ENCODE results near the gene OLFML2B. TPM values are rescaled to one million over a fixed set of nuclear protein-coding genes. Genes with fewer than 3 reads are reported as not detected.

Gene OLFML2B
- total and polyA plus RNA-seq, 2 of the 4 experiments (the other 2 are of a cell fraction): 0.36 to 0.74 TPM

DNA sequence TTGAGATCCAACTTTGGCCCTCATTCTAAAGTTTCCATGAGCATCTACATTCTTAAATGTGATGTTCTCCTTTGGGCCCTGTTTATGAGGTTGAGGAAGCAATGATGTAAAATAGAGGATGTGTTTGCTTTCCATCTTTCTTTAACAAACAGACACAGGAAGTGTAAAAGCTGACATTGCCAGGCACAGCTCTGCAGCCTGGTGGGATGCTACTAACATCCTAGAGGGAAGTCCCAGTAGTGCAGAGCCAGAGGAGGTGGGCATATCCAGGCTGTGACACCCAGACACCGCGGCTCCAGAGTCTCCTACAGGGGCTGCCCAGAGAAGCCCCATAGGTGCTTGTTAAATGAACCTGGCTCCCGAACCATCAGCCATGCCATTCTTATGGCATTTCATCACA, 16.2 kb downstream of the OLFML2B start:
- H3K79me1 ChIP-seq (ENCODE audit: low read depth in 1 of 2, low read length in 2 of 2): no peaks in the 10 kb centered on the region
- H4K20me1 ChIP-seq (ENCODE audit: insufficient read depth, low read length): no peaks in the 10 kb centered on the region
- 92% methylated on average over 2 of the region's 3 CpGs; no CpG with 5 or more reads in 1 of the 2 experiments for WGBS, 2 experiments (ENCODE audit: extremely low coverage in 2 of 2, insufficient read length in 1 of 2)
- ChIA-PET CTCF (no interaction called here), POLR2A (ENCODE audit: unreplicated experiment) (no interaction called here)
- no peak overlapping the region for H3K18ac ChIP-seq (ENCODE audit: low read depth, low read length)
- BruUV-seq (replicated peaks): no TSS peak
- H2BK20ac ChIP-seq (ENCODE audit: low read depth, low read length): no peak overlapping the region
- ATAC-seq (ENCODE audit: low read depth): no peak
- H3K4me2 ChIP-seq (ENCODE audit: low read depth, low read length): no peak overlapping the region
- no peak overlapping the region for H4K5ac ChIP-seq (ENCODE audit: low read depth, low read length)
- no peak overlapping the region for H3K27ac ChIP-seq (ENCODE audit: insufficient read depth, low read length)
- H2AFZ ChIP-seq (replicated peaks; ENCODE audit: low read length, poor library complexity): no peak overlapping the region
- intact Hi-C loops (cut with micrococcal nuclease): no loop called here
- H4K91ac ChIP-seq (ENCODE audit: insufficient read depth, low read depth, low read length): no peak overlapping the region
- H3K27me3 ChIP-seq (ENCODE audit: control insufficient read depth, insufficient read depth, low read length): peaks cover 7% of the 10 kb centered on the region; the same call in 1 of the 2 replicates
- no peak overlapping the region for H4K8ac ChIP-seq (ENCODE audit: low read depth in 2 of 2, low read length in 2 of 2)
- H3K23ac ChIP-seq (ENCODE audit: low read depth, low read length): no peak overlapping the region
- H3K4me3 ChIP-seq (ENCODE audit: insufficient read depth, low read depth, low read length): no peak overlapping the region
- H2BK5ac ChIP-seq (ENCODE audit: low read depth, low read length, poor library complexity, severe bottlenecking): no peak overlapping the region
- H2BK15ac ChIP-seq (ENCODE audit: low read depth, low read length): no peak overlapping the region
- no peak overlapping the region for H3K56ac ChIP-seq (ENCODE audit: extremely low read depth, insufficient read depth, low read length)
- H3K9me1 ChIP-seq (ENCODE audit: insufficient read depth, low read length): peaks cover 3% of the 10 kb centered on the region; the same call in 1 of the 2 replicates
- dilution Hi-C loops (cut with HindIII; ENCODE audit: low sequenced_read_pairs, unreplicated experiment): no loop called here
- H2BK120ac ChIP-seq (ENCODE audit: low read depth, low read length): no peak overlapping the region
- in situ Hi-C loops (cut with MboI; ENCODE audit: low sequenced_read_pairs): no loop called here
- H3K4me1 ChIP-seq (ENCODE audit: control insufficient read depth, insufficient read depth, low read length): peaks cover 7% of the 10 kb centered on the region
- no peak overlapping the region for H3K14ac ChIP-seq (replicated peaks; ENCODE audit: low read depth, low read length)
- H3K9ac ChIP-seq (ENCODE audit: low read depth, low read length): no peak overlapping the region
- no peak for DNase-seq
- H2AK9ac ChIP-seq (replicated peaks; ENCODE audit: low read depth, low read length, poor library complexity): no peak overlapping the region
- H3K4ac ChIP-seq (ENCODE audit: low read depth, low read length): no peak overlapping the region
- no peak for TF ChIP-seq RAD21 (IDR thresholded peaks at IDR 0.05; ENCODE audit: low read length)
- no peak for TF ChIP-seq POLR2A (IDR thresholded peaks at IDR 0.05; ENCODE audit: low read depth, low read length)
- TF ChIP-seq, protein P1, sequence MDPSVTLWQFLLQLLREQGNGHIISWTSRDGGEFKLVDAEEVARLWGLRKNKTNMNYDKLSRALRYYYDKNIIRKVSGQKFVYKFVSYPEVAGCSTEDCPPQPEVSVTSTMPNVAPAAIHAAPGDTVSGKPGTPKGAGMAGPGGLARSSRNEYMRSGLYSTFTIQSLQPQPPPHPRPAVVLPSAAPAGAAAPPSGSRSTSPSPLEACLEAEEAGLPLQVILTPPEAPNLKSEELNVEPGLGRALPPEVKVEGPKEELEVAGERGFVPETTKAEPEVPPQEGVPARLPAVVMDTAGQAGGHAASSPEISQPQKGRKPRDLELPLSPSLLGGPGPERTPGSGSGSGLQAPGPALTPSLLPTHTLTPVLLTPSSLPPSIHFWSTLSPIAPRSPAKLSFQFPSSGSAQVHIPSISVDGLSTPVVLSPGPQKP (IDR thresholded peaks at IDR 0.05; ENCODE audit: borderline replicate concordance, low read depth, low read length): no peak
- TF ChIP-seq BHLHE40 (IDR thresholded peaks at IDR 0.05; ENCODE audit: low read depth, low read length): no peak
- no peak for TF ChIP-seq MAFK (IDR thresholded peaks at IDR 0.05; ENCODE audit: low read depth, low read length)
- no peak for TF ChIP-seq FOS (IDR thresholded peaks at IDR 0.05; ENCODE audit: low read depth, low read length)
- TF ChIP-seq CHD1 (IDR thresholded peaks at IDR 0.05; ENCODE audit: low read depth, low read length): no peak
- TF ChIP-seq RCOR1 (IDR thresholded peaks at IDR 0.05; ENCODE audit: insufficient replicate concordance, low read length): no peak
- TF ChIP-seq RFX5 (IDR thresholded peaks at IDR 0.05; ENCODE audit: low read depth, low read length): no peak
- TF ChIP-seq, protein P2, sequence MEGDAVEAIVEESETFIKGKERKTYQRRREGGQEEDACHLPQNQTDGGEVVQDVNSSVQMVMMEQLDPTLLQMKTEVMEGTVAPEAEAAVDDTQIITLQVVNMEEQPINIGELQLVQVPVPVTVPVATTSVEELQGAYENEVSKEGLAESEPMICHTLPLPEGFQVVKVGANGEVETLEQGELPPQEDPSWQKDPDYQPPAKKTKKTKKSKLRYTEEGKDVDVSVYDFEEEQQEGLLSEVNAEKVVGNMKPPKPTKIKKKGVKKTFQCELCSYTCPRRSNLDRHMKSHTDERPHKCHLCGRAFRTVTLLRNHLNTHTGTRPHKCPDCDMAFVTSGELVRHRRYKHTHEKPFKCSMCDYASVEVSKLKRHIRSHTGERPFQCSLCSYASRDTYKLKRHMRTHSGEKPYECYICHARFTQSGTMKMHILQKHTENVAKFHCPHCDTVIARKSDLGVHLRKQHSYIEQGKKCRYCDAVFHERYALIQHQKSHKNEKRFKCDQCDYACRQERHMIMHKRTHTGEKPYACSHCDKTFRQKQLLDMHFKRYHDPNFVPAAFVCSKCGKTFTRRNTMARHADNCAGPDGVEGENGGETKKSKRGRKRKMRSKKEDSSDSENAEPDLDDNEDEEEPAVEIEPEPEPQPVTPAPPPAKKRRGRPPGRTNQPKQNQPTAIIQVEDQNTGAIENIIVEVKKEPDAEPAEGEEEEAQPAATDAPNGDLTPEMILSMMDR (conservative IDR thresholded peaks at IDR 0.05; ENCODE audit: low read depth, low read length): no peak
- no peaks in the 10 kb centered on the region for H3K36me3 ChIP-seq (ENCODE audit: control insufficient read depth, insufficient read depth, low read length)
- H3K9me3 ChIP-seq (ENCODE audit: control insufficient read depth, insufficient read depth, low read length): no peaks in the 10 kb centered on the region
- H2AK5ac ChIP-seq (ENCODE audit: low read depth, low read length): no peak overlapping the region

Data from IMR-90 (cell line).